Measurements from ENCODE around the gene C12orf76.

- TF ChIP-seq CTCF (IDR thresholded peaks at IDR 0.05) (no peak), POLR2A (IDR thresholded peaks at IDR 0.05) (no peak)
Observed at GRCh38 chr12:110035534-110036104, 12.7 kb downstream of the C12orf76 start.

Data from right lobe of liver (tissue), 4 donors.